HG02610 (cell line): Measurements from ENCODE around the gene PEF1.
"Not testable (repeated sequence)": the region's sequence is repeated elsewhere in the genome, so short reads cannot be mapped to it uniquely, and the experiment has no call there.

Experiments
- ATAC-seq: cut with Tn5 transposase; IDR thresholded peaks from one replicate; pipeline ENCODE4 v1.9.1; 2021; ENCODE audit warnings: mild to moderate bottlenecking, moderate library complexity; ENCODE audit not compliant: unreplicated experiment

The PEF1 gene

GRCh38 chr1:31615939-31616338, 28.7 kb downstream of the PEF1 start:
- ATAC-seq, result no peak

GRCh38 chr1:31615414-31615813, 29.3 kb downstream of the PEF1 start:
- ATAC-seq, result no peak

GRCh38 chr1:31614414-31615005, 30.2 kb downstream of the PEF1 start:
- no peak for ATAC-seq

GRCh38 chr1:31609514-31610118, 35.1 kb downstream of the PEF1 start:
- no peak for ATAC-seq

GRCh38 chr1:31607360-31607759, 37.3 kb downstream of the PEF1 start:
- no peak for ATAC-seq

GRCh38 chr1:31605908-31606427, 38.7 kb downstream of the PEF1 start:
- peak; percentile 97 for ATAC-seq

- no peak for ATAC-seq
Observed at GRCh38 chr1:31602081-31602480, 42.6 kb downstream of the PEF1 start.

GRCh38 chr1:31600641-31601040, 44.0 kb downstream of the PEF1 start:
- no peak for ATAC-seq

- no peak for ATAC-seq
Observed at GRCh38 chr1:31598980-31599379, 45.7 kb downstream of the PEF1 start.

GRCh38 chr1:31596737-31597097, 48.0 kb downstream of the PEF1 start:
- ATAC-seq, result no peak

GRCh38 chr1:31595836-31596736, 48.6 kb downstream of the PEF1 start:
- ATAC-seq, result no peak

GRCh38 chr1:31593770-31594632, 50.7 kb downstream of the PEF1 start:
- no peak for ATAC-seq

GRCh38 chr1:31593136-31593665, 51.5 kb downstream of the PEF1 start:
- ATAC-seq, result no peak

- no peak for ATAC-seq
Observed at GRCh38 chr1:31592132-31592531, 52.5 kb downstream of the PEF1 start.

- ATAC-seq, result no peak
Observed at GRCh38 chr1:31591425-31592093, 53.1 kb downstream of the PEF1 start.

GRCh38 chr1:31588751-31589515, 55.7 kb downstream of the PEF1 start:
- ATAC-seq, result no peak

- no peak for ATAC-seq
Observed at GRCh38 chr1:31587720-31588423, 56.8 kb downstream of the PEF1 start.

- ATAC-seq, result not testable (repeated sequence)
Observed at GRCh38 chr1:31587328-31587699, 57.4 kb downstream of the PEF1 start.
